ENCODE measurements around the gene SLC17A8. TPM values are rescaled to one million over a fixed set of nuclear protein-coding genes. Genes with fewer than 3 reads are reported as not detected.

SLC17A8 gene
- total RNA-seq, 1 experiment from 2014 or later, result not detected

DNA sequence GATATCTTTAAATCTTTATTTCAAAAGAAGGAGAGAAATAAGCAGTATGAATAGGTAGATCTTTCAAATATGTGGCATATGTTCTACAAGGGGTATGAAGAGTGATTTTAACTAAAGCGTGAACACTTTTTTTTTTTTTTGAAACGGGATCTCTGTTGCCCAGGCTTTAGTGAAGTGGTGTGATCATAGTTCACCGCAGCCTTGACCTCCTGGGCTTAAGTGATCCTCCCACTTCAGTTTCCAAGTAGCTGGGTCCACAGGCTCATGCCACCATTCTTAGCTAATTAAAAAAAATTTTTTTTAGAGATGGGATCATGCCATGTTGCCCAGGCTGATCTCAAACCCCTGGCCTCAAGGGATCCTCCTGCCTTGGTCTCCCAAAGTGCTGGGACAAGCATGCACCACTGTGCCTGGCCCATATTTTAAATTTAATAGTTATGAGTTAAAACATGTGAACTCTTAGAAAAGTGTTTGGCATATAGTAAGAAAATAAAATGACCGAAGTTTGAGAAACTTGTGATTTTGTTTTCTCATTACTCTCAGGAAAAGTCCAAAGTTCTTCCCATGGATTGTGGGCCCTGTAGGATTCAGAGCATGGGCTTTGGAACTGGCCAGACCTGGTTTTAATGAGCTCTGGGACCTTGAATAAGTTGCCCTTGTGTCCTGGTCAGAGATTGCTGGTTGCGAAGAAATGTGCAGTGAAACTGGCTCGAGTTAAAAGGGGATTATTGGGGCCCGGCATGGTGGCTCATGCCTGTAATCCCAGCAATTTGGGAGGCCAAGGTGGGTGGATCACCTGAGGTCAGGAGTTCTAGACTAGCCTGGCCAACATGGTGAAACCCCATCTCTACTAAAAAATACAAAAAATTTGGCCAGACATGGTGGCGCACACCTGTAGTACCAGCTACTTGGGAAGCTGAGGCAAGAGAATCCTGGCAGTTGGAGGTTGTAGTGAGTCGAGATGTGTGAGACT lies 27.0 kb downstream of the SLC17A8 start:
- H3K36me3 ChIP-seq (ENCODE audit: control insufficient read depth, insufficient read depth, low read length), result no peaks in the 10 kb centered on the region
- ChIA-PET CTCF (no interaction called here), POLR2A (no interaction called here)
- H3K9me3 Mint-ChIP-seq (ENCODE audit: unreplicated experiment), result no peaks in the 10 kb centered on the region
- BruUV-seq (replicated peaks), result no TSS peak
- H3K4me1 ChIP-seq, result no peaks in the 10 kb centered on the region
- intact Hi-C loops (cut with micrococcal nuclease; ENCODE audit: unreplicated experiment), result no loop called here
- H3K27me3 ChIP-seq (replicated peaks; ENCODE audit: control insufficient read depth, insufficient read depth, low read length), result no peaks in the 10 kb centered on the region
- no peak for DNase-seq
- H3K36me3 Mint-ChIP-seq (ENCODE audit: insufficient read depth, unreplicated experiment), result no peaks in the 10 kb centered on the region
- peaks cover 8% of the 10 kb centered on the region for H3K27me3 Mint-ChIP-seq (ENCODE audit: insufficient read depth, unreplicated experiment)
- no peak overlapping the region for H3K4me3 ChIP-seq (ENCODE audit: low read depth, low read length)
- no peaks in the 10 kb centered on the region for H3K4me1 Mint-ChIP-seq (ENCODE audit: low read depth, unreplicated experiment)
- TF ChIP-seq, protein P1, sequence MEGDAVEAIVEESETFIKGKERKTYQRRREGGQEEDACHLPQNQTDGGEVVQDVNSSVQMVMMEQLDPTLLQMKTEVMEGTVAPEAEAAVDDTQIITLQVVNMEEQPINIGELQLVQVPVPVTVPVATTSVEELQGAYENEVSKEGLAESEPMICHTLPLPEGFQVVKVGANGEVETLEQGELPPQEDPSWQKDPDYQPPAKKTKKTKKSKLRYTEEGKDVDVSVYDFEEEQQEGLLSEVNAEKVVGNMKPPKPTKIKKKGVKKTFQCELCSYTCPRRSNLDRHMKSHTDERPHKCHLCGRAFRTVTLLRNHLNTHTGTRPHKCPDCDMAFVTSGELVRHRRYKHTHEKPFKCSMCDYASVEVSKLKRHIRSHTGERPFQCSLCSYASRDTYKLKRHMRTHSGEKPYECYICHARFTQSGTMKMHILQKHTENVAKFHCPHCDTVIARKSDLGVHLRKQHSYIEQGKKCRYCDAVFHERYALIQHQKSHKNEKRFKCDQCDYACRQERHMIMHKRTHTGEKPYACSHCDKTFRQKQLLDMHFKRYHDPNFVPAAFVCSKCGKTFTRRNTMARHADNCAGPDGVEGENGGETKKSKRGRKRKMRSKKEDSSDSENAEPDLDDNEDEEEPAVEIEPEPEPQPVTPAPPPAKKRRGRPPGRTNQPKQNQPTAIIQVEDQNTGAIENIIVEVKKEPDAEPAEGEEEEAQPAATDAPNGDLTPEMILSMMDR (IDR thresholded peaks at IDR 0.05; ENCODE audit: insufficient read depth in 1 of 2, low read depth in 1 of 2, low read length in 1 of 2, severe bottlenecking in 1 of 2, unreplicated experiment in 1 of 2), result no peak
- no peaks in the 10 kb centered on the region for H3K9me3 ChIP-seq
- no peak overlapping the region for H3K4me3 Mint-ChIP-seq (ENCODE audit: unreplicated experiment)
- H3K27ac Mint-ChIP-seq (ENCODE audit: unreplicated experiment), result no peak overlapping the region

DNA sequence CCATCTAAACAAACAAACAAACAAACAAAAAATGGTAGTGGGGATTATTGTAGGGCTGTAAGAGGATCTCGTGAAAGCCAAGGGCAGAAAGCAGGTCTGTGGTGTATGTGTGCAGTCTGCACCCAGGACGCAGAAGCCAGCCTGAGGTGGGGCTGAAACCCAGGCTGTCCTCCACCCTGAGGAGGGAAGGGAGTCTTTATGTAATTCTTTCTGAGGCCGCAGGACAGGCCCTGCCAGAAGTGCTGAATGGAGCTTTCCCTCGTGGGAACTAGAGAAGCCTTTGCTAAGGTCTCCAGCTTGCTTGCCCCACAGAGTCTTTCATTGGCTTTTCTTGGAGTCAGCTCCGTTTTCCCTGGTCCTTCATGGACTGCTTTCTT lies 27.7 kb downstream of the SLC17A8 start:
- no peaks in the 10 kb centered on the region for H3K36me3 Mint-ChIP-seq (ENCODE audit: insufficient read depth, unreplicated experiment)
- no peaks in the 10 kb centered on the region for H3K4me1 ChIP-seq
- no peak overlapping the region for H3K27ac Mint-ChIP-seq (ENCODE audit: unreplicated experiment)
- ChIA-PET POLR2A (no interaction called here), CTCF (no interaction called here)
- TF ChIP-seq, protein P1 (IDR thresholded peaks at IDR 0.05; ENCODE audit: insufficient read depth in 1 of 2, low read depth in 1 of 2, low read length in 1 of 2, severe bottlenecking in 1 of 2, unreplicated experiment in 1 of 2), result no peak
- DNase-seq, result no peak
- H3K9me3 Mint-ChIP-seq (ENCODE audit: unreplicated experiment), result no peaks in the 10 kb centered on the region
- peaks cover 8% of the 10 kb centered on the region for H3K27me3 Mint-ChIP-seq (ENCODE audit: insufficient read depth, unreplicated experiment)
- H3K36me3 ChIP-seq (ENCODE audit: control insufficient read depth, insufficient read depth, low read length), result no peaks in the 10 kb centered on the region
- H3K4me3 ChIP-seq (ENCODE audit: low read depth, low read length), result no peak overlapping the region
- no peaks in the 10 kb centered on the region for H3K4me1 Mint-ChIP-seq (ENCODE audit: low read depth, unreplicated experiment)
- intact Hi-C loops (cut with micrococcal nuclease; ENCODE audit: unreplicated experiment), result no loop called here
- H3K4me3 Mint-ChIP-seq (ENCODE audit: unreplicated experiment), result no peak overlapping the region
- H3K9me3 ChIP-seq, result no peaks in the 10 kb centered on the region
- BruUV-seq (replicated peaks), result no TSS peak
- H3K27me3 ChIP-seq (replicated peaks; ENCODE audit: control insufficient read depth, insufficient read depth, low read length), result no peaks in the 10 kb centered on the region

DNA sequence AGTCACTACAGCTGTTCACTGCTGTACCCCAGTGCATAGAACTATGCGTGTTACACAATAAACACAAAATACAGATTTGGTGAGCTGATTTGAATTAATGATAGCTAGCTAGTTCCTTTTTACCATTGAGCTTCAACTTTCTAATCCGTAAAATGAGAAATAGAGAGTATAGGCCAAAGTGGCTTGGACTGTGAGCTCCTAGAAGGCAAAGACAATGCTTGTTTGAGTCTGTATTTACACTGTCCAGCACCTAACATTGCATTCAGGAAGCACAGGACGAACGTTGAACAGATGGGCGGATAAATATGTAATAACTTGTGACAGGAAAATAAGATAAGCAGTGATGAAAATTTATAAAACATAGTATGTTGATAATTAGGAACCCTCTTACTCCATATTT lies 31.5 kb downstream of the SLC17A8 start:
- CTCF ChIA-PET, result no interaction called here
- POLR2A ChIA-PET, result no interaction called here
- Histone ChIP-seq H3K36me3 (ENCODE audit: control insufficient read depth, insufficient read depth, low read length) (no peaks in the 10 kb centered on the region), H3K27me3 (replicated peaks; ENCODE audit: control insufficient read depth, insufficient read depth, low read length) (no peaks in the 10 kb centered on the region), H3K4me3 (ENCODE audit: low read depth, low read length) (no peak overlapping the region), H3K9me3 (no peaks in the 10 kb centered on the region), H3K4me1 (no peaks in the 10 kb centered on the region)
- H3K4me1 Mint-ChIP-seq (ENCODE audit: low read depth, unreplicated experiment), result no peaks in the 10 kb centered on the region
- intact Hi-C loops (cut with micrococcal nuclease; ENCODE audit: unreplicated experiment), result no loop called here
- no peak overlapping the region for H3K27ac Mint-ChIP-seq (ENCODE audit: unreplicated experiment)
- no peaks in the 10 kb centered on the region for H3K36me3 Mint-ChIP-seq (ENCODE audit: insufficient read depth, unreplicated experiment)
- no peak overlapping the region for H3K4me3 Mint-ChIP-seq (ENCODE audit: unreplicated experiment)
- H3K27me3 Mint-ChIP-seq (ENCODE audit: insufficient read depth, unreplicated experiment), result peaks cover 5% of the 10 kb centered on the region
- no peak for DNase-seq
- no peaks in the 10 kb centered on the region for H3K9me3 Mint-ChIP-seq (ENCODE audit: unreplicated experiment)
- TF ChIP-seq, protein P1 (IDR thresholded peaks at IDR 0.05; ENCODE audit: insufficient read depth in 1 of 2, low read depth in 1 of 2, low read length in 1 of 2, severe bottlenecking in 1 of 2, unreplicated experiment in 1 of 2), result no peak
- no TSS peak for BruUV-seq (replicated peaks)
